HG03442 (cell line): ENCODE measurements around the gene CHD2.
A peak's percentile ranks its signal among the peaks of the same experiment; 100 is the strongest.

ENCODE experiments used
- ATAC-seq: cut with Tn5 transposase; IDR thresholded peaks from one replicate; pipeline ENCODE4 v1.9.1; 2021; ENCODE audit warnings: mild to moderate bottlenecking, moderate library complexity; ENCODE audit not compliant: unreplicated experiment

CHD2 gene

DNA sequence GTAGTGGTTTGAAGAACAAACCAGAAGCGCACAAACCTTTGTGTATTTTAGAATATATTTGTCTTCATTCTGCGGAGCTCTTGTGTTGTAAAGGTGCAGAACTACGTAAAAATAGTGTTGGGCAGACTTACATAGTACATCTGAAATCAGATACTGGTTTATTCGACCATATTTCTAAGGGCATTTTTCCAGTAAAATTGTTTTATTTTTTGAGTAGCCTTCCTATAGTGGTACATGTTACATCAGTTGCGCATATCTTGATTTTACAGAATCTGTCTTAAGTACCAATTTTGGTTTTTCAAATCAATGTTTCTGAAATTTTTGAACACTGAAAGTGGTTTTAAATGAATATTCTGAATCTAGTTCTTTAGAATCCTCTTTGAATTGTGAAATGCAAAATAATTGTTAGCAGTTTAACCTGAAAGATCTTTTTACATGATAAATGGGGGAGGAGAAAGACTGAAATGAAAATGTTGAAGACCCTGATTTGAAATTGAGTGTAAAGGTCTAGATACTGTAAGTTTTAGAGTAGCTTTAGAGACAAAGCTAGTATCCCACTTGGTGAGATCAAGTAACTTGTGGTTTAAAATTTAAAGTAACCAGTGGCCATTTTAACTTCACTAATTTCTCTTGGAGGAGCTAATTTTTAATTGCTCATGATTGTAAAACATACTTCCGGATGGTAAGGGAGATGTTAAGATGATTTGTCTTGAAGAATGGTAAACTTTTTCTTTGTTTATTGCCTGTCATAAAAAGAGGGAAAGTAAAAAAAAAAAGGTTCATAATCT lies 15.5 kb upstream of the CHD2 start:
- ATAC-seq = no peak

GRCh38 chr15:92885224-92886041 lies 14.7 kb upstream of the CHD2 start:
- ATAC-seq = no peak

DNA sequence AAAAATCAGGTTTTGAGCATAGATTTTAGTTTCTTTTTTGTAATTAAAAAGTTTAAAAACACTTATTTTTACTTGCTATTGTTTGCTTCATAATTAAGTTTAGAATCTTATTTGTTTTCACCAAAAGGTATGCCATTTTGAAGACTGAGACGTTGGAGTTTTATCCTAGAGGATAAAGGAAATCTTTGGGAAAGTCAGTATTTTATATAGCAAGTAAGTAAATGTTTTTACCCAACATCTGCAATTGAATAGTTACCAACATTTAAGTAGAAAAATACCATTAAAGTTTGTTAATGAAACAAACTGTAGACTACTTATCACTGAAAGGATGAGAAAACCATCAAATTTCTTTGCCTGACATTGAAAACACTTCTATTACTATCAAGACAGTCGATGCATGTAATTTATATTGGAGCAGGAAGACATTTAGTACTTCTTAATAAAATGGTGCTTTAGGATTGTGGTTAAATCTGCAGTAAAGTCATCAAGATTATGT lies 14.0 kb upstream of the CHD2 start:
- no peak for ATAC-seq

DNA sequence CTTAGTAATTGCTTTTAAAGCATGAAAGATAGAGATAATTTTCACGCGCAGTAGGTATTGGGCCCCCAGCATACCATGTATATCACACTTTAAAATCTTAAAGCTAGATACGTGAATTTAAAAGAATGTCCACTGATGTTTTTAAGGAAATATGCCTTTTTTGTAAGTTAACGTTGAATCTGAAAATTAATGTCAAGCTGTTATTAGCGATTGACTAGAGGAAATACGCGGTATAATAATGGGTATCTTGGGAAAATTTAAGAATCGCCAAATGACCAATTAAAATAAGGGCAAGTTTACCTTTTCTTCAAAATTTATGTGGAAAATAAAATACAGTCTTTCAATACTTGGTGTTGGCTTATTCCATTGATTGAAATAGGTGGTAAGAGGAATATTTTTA lies 13.3 kb upstream of the CHD2 start:
- no peak for ATAC-seq

- ATAC-seq = no peak
Measured at GRCh38 chr15:92887869-92888268, 12.3 kb upstream of the CHD2 start.

- no peak for ATAC-seq
Measured at GRCh38 chr15:92889390-92890107, 10.6 kb upstream of the CHD2 start.

- ATAC-seq = no peak
Measured at GRCh38 chr15:92891533-92892200, 8.5 kb upstream of the CHD2 start.

DNA sequence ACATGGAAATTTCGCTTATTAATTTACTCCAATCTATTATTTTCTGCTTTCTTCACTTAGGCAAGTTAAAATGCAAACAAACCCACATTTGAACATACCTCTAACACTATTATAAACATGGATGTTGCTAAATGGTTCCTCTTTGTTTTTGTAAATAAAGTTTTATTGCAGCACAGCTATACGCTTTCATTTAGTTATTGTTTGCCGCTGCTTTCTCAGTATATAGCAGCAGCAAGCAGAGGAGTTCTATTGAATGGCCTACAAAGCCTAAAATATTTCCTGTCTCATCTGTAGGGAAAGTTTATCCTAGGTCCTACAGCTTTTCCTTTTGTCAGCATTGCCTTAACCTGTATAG lies 7.9 kb upstream of the CHD2 start:
- ATAC-seq = no peak

- ATAC-seq = no peak
Measured at GRCh38 chr15:92893200-92893599, 6.9 kb upstream of the CHD2 start.

GRCh38 chr15:92896561-92896960 lies 3.6 kb upstream of the CHD2 start:
- ATAC-seq = no peak

GRCh38 chr15:92897620-92898019 lies 2.5 kb upstream of the CHD2 start:
- ATAC-seq = no peak

DNA sequence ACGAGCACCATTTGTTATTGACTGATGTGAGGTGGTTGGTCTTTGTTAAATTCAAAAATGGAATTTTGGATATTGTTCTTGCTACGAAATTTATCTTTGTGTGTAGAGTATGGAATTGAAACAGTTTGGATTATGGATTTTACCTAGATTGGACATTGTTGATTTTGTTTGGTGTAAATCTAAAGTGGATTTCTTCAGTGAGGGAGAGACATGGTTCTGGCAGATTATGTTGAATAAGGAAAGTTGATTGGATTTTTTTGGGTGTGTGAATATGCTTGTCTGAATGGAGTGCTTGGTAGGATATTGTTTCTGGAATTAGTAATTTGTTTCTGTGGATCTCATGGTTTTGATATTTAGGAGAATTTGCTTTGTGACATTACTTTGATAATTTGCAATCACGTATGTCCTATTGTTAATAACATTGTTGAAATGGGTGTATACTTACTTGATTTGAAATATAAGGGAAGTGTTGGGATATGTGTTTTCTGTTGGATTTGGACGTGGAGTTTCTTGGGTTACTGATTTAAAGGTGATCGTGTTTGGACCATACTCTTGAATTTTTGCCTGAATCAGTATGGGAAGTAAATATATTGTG lies 1.0 kb upstream of the CHD2 start:
- no peak for ATAC-seq

DNA sequence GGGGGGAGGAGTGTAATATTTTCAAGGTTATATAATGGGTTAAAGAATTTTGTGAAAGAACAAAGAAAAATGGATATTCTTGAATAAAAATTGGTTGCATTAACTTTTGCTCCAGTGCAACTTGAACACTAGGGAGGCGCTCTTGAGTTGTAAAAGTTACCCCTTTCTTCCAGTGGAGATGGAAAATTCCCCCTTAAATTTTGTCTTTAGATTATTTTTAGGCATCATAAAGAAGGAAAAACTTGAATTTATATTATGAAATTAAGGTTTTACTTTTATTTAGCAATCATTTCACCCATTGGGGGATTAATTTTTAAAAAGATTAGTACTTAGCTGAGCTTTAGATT lies 550 bp upstream of the CHD2 start:
- no peak for ATAC-seq

GRCh38 chr15:92900731-92901071 lies 577 bp downstream of the CHD2 start:
- no peak for ATAC-seq

DNA sequence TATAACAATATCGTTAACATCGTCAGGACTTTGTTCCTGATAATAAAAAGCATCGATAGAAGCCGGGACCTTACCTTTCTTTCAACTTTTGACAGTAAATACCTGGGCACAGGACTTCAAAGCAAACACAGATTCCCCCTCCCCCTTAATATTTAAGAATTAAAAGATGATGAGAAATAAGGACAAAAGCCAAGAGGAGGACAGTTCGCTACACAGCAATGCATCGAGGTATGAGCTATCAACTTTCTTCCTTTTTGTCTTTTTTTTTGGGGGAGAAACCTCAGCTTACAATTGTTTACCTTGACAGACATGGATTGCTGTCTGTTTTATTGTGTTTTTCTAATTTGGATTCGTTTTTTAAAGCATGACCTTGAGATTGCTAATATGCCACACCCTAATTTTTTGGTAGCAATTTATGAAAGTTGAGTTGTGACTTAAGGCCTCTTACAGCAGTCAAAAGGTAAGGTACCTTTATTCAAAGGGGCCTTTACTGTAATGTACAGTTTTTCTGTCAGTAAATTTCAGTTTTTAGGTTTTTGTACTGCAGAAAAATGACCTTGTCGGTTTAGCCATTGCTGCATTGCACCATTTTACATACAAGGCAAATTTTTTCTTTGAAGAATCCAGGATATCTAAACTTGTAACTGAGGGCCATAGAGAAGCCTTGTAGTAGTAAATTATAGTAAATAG lies 1.1 kb downstream of the CHD2 start:
- no peak for ATAC-seq

GRCh38 chr15:92901995-92902394 lies 1.9 kb downstream of the CHD2 start:
- ATAC-seq = no peak

DNA sequence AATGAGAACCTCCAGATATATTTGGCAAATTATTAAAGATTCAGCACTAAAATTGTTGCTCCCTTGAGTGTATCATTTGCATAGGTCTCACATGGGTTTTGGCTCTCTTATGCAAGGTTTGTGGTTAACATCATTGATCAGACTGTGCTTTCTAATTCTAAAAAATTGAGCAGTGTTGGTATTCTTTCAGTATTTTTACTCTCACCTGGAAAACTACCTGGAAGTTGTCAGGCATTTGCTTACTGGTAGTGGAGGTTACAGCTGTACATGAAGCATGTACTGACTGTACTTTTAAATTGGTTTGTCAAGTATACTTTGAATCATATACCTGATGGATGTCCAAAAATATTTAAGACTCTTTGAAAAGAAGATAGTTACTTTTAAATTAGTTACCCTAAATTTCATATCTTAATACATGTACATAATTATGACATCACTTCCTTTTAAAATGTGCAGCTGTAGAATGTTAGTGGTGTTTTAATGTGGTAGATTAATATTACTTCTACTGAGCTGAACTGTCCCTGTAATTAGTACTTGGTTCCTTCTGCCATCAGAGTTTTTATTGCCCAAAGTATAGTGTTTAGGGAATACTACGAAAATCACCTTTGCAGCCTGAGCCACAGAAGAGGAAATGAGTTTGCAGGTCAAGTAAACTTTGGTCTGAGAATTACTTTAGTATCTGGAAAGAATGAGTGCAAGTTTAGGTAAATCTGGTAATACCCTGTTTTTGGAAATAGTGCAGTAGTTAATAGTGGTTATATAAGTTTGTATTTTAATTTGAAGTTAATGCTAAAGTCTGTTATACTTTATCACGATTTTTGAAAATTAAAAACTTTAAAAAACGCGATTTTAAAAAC lies 2.8 kb downstream of the CHD2 start:
- no peak for ATAC-seq

- no peak for ATAC-seq
Measured at GRCh38 chr15:92903631-92903965, 3.5 kb downstream of the CHD2 start.

- ATAC-seq = peak; percentile 80
Measured at GRCh38 chr15:92903966-92904721, 4.0 kb downstream of the CHD2 start.
